Smooth muscle cell (in vitro differentiated cells): ENCODE measurements around the gene XG. TPM values are rescaled to one million over a fixed set of nuclear protein-coding genes. Genes with fewer than 3 reads are reported as not detected.
"Not testable (repeated sequence)": the region's sequence is repeated elsewhere in the genome, so short reads cannot be mapped to it uniquely, and the experiment has no call there.

ENCODE experiments used
- DNase-seq: peaks from one replicate; lab custom pipeline; 2025; ENCODE audit not compliant: unreplicated experiment; lab: John Stamatoyannopoulos, UW
- H2AFZ ChIP-seq: fragments of 200-600 bp; sonication (generic); 2 replicates; pipeline ENCODE4 v1.6.0; 2016; ENCODE audit warnings: antibody characterized with exemption, low read depth, mild to moderate bottlenecking
- H3F3A ChIP-seq: fragments of 200-600 bp; sonication (generic); 2 replicates; pipeline ENCODE4 v1.6.0; 2017; ENCODE audit warnings: antibody characterized with exemption, low read depth
- H3K27ac ChIP-seq: fragments of 200-600 bp; sonication (generic); 2 replicates; pipeline ENCODE4 v1.5.1; 2016; ENCODE audit warnings: low read depth, mild to moderate bottlenecking
- H3K27me3 ChIP-seq: fragments of 200-600 bp; sonication (generic); 2 replicates; pipeline ENCODE4 v1.6.1; 2016; ENCODE audit warnings: low read depth, mild to moderate bottlenecking
- H3K36me3 ChIP-seq: fragments of 200-600 bp; sonication (generic); 2 replicates; pipeline ENCODE4 v1.5.1; 2016; ENCODE audit warnings: low read depth
- H3K4me1 ChIP-seq: fragments of 200-600 bp; sonication (generic); 2 replicates; pipeline ENCODE4 v1.5.1; 2016; ENCODE audit warnings: low read depth
- H3K4me2 ChIP-seq: fragments of 200-600 bp; sonication (generic); 2 replicates; pipeline ENCODE4 v1.6.0; 2016; ENCODE audit warnings: mild to moderate bottlenecking
- H3K4me3 ChIP-seq: fragments of 200-600 bp; sonication (generic); 2 replicates; pipeline ENCODE4 v1.5.1; 2016; ENCODE audit warnings: mild to moderate bottlenecking
- H3K79me2 ChIP-seq: fragments of 200-600 bp; sonication (generic); 2 replicates; pipeline ENCODE4 v1.6.0; 2016; ENCODE audit warnings: low read depth, mild to moderate bottlenecking
- H3K9ac ChIP-seq: fragments of 200-600 bp; sonication (generic); 2 replicates; pipeline ENCODE4 v1.6.0; 2016; ENCODE audit warnings: low read depth
- H3K9me3 ChIP-seq: fragments of 200-600 bp; sonication (generic); replicated peaks from 2 replicates; pipeline ENCODE4 v1.5.1; 2016; ENCODE audit warnings: low read depth
- H4K20me1 ChIP-seq: fragments of 200-600 bp; sonication (generic); 2 replicates; pipeline ENCODE4 v1.6.0; 2016; ENCODE audit warnings: low read depth
- CTCF ChIP-seq: fragments of 200-600 bp; sonication (generic); IDR thresholded peaks from 2 replicates; pipeline ENCODE4 v1.5.1; 2017; ENCODE audit warnings: borderline replicate concordance, mild to moderate bottlenecking, antibody characterized with exemption; ENCODE audit not compliant: insufficient read depth, poor library complexity, severe bottlenecking
- WGBS: methylation state at CpG from one replicate; pipeline ENCODE4 v1.1.7; 2016; ENCODE audit warnings: low lambda C conversion rate; 5-methylcytosine and 5-hydroxymethylcytosine counted together
- polyA plus RNA-seq: library from polyadenylated mRNA; unstranded; fragments of >200 nt; fragmentation: Nextera tagmentation; extraction: Ambion mirVana; gene quantifications from 2 replicates; pipeline ENCODE4 v1.2.1, GENCODE V29; 2016
- total RNA-seq: library from RNA; depleted of rRNA; stranded (reverse); fragments of >200 nt; gene quantifications from 2 replicates; pipeline ENCODE4 v1.2.3, GENCODE V29; 2014

XG gene
- total and polyA plus RNA-seq, 2 experiments from 2014 or later, result 1.1 to 1.3 TPM

DNA sequence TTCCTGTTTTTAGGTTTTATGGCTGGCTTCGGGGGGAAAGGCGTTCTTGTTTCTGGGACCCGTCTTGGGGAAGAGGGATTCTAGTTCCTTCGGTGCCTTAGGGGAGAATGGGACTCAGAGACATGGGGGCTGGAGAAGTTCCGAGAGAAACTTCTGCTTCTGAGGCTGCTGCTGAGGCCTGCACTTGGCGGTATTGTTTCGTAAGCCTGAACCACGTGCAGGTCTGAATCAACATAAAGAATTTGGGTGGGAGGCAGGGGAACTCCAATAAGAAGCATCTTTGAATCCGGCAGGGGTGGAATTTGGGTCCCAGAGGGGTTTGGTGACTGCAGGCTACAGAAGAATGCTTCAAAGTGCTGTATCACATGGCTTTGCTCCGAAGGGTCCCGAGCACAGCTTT lies 15.1 kb downstream of the XG start:
- TF ChIP-seq CTCF, result no peak
- Histone ChIP-seq H3K4me3 (no peak overlapping the region), H3K36me3 (no peaks in the 10 kb centered on the region), H2AFZ (no peak overlapping the region), H4K20me1 (no peaks in the 10 kb centered on the region), H3K27me3 (no peaks in the 10 kb centered on the region), H3K4me2 (peak overlapping the region; percentile 64), H3K4me1 (peaks cover 10% of the 10 kb centered on the region), H3K27ac (peak overlapping the region; percentile 97), H3F3A (no peaks in the 10 kb centered on the region), H3K79me2 (no peaks in the 10 kb centered on the region), H3K9me3 (no peaks in the 10 kb centered on the region), H3K9ac (peak overlapping the region; percentile 86)
- peak; percentile 15 for DNase-seq
- whole genome bisulfite sequencing, result 59% methylated on average over 11 of the region's 11 CpGs

DNA sequence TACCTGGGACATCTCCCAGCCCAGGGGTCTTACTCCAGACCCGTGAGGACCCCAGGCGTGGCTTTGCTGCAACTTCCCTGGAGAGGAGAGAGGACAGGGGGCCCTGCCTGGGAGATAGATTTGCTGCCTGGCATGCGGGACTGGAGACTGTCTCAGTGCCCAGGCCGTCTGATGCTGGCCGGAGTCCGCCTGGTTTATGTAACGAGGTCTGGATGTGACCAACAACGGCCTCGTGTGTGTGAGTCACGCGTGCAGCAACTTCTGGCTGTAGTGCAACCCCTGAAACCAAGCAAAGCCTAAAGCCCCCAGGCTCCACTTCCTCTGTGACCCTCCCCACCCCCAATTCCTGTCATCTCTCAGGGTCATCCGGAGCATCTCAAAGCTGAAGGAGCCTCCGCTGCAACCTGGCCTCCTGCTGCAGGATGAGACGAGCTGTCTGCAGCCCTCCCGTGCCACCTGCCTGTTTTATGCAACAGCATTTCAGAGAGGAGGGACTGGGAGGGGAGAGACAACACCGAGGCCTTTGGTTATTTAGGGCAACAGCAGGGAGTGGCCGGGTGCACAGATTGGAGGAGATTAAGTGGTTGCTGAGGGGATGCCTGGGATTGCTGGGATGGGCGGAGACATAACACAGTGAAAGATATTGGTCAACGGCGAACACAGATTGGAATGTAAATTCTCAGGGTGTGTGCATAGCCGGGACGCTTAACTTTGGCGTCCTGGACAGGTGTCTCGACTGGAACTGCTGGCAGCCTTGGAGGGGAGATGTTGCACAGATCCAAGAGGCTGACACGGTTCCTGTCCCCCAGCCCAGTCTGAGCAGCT lies 16.0 kb downstream of the XG start:
- no peaks in the 10 kb centered on the region for H3K9me3 ChIP-seq
- peak overlapping the region; percentile 64 for H3K4me2 ChIP-seq
- H3K27ac ChIP-seq, result peak overlapping the region; percentile 97
- peak overlapping the region; percentile 86 for H3K9ac ChIP-seq
- peaks cover 10% of the 10 kb centered on the region for H3K4me1 ChIP-seq
- H4K20me1 ChIP-seq, result no peaks in the 10 kb centered on the region
- H2AFZ ChIP-seq, result no peak overlapping the region
- DNase-seq, result peak; percentile 40
- no peak overlapping the region for H3K4me3 ChIP-seq
- no peaks in the 10 kb centered on the region for H3F3A ChIP-seq
- no peak for TF ChIP-seq CTCF
- no peaks in the 10 kb centered on the region for H3K79me2 ChIP-seq
- H3K27me3 ChIP-seq, result no peaks in the 10 kb centered on the region
- 22% methylated on average over 25 of the region's 25 CpGs for WGBS
- H3K36me3 ChIP-seq, result no peaks in the 10 kb centered on the region

GRCh38 chrX:2769615-2770014 lies 17.8 kb downstream of the XG start:
- no peak overlapping the region for H3K27ac ChIP-seq
- peaks cover 10% of the 10 kb centered on the region for H3K4me1 ChIP-seq
- no peaks in the 10 kb centered on the region for H3K9me3 ChIP-seq
- no peak overlapping the region for H3K4me3 ChIP-seq
- 88% methylated on average over 1 of the region's 1 CpG for WGBS
- no peak overlapping the region for H3K4me2 ChIP-seq
- H3K9ac ChIP-seq, result no peak overlapping the region
- no peaks in the 10 kb centered on the region for H3F3A ChIP-seq
- H4K20me1 ChIP-seq, result no peaks in the 10 kb centered on the region
- H3K27me3 ChIP-seq, result no peaks in the 10 kb centered on the region
- H3K36me3 ChIP-seq, result no peaks in the 10 kb centered on the region
- no peak for DNase-seq
- TF ChIP-seq CTCF, result no peak
- no peaks in the 10 kb centered on the region for H3K79me2 ChIP-seq
- no peak overlapping the region for H2AFZ ChIP-seq

DNA sequence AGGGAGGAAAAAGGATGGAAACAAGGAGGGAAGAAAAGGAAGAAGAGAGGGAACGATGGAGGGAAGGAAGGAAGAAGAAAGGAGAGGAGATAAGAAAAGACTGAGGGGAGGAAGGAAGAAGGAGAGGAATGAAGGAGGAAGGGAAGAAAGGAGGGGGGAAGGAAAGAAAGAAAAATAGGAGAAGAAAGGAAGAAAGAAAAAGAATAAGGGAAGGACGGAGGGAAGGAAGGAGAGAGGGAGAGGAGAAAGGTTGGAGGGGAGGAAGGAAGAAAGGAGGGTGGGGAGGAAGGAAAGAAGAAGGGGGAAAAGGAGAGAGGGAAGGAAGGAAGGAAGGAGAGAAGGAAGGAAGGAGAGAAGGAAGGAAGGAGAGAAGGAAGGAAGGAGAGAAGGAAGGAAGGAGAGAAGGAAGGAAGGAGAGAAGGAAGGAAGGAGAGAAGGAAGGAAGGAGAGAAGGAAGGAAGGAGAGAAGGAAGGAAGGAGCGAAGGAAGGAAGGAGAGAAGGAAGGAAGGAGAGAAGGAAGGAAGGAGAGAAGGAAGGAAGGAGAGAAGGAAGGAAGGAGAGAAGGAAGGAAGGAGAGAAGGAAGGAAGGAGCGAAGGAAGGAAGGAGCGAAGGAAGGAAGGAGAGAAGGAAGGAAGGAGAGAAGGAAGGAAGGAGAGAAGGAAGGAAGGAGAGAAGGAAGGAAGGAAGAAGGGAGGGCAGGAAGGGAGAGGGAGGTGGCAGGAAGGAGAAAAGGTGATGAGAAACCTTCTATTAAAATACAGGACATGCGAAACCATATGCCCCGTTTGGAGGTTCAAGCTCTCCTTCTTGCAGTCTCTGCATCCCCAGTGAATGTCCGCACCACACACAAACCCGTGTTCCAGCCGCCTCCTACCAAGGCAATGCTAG lies 21.6 kb downstream of the XG start:
- H3K4me2 ChIP-seq, H4K20me1 ChIP-seq, H3K27ac ChIP-seq, H3K79me2 ChIP-seq, H3K9me3 ChIP-seq, H3K4me3 ChIP-seq, H3F3A ChIP-seq, H3K27me3 ChIP-seq, DNase-seq, H3K36me3 ChIP-seq, H3K9ac ChIP-seq, H2AFZ ChIP-seq, H3K4me1 ChIP-seq: not testable (repeated sequence)
- WGBS, result 66% methylated on average over 7 of the region's 10 CpGs
